Measurements from ENCODE around the gene IL22RA2. TPM values are rescaled to one million over a fixed set of nuclear protein-coding genes. Genes with fewer than 3 reads are reported as not detected.

The IL22RA2 gene
- polyA plus RNA-seq, 1 donor (not counting 4 experiments of a cell fraction or from before 2014, with no cell fraction given) = 0.03 TPM

DNA sequence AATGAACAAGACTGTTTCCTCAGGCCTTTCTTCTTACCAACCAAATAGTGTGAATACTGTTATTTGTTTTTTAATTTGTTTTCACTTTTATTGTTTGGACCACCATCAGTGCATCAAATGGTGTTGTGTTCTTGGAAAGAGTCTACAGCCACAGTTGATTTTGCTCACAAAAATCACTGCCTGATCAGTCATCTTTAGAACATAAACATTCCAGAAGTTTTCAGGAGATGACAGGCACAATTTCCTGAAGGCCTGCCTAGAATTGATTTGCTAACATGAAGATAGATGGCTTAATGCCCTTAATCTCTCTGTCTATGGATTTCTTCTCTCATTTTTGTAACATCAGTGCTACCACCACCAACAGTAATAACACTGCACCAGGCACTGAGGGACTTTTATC is 13.5 kb downstream of the IL22RA2 start:
- no peak for DNase-seq (ENCODE audit: low read depth, low spot score)
- peak; percentile 81 for FAIRE-seq
- Histone ChIP-seq H3K27ac (ENCODE audit: control insufficient read depth, insufficient read depth, low read length) (no peak overlapping the region), H3K4me2 (ENCODE audit: control insufficient read depth, extremely low read depth, insufficient read depth, low read depth, low read length) (no peak overlapping the region), H3K36me3 (ENCODE audit: control insufficient read depth in 2 of 2, extremely low read depth in 1 of 2, insufficient read depth in 2 of 2, low read length in 2 of 2) (no peaks in the 10 kb centered on the region), H4K20me1 (ENCODE audit: control insufficient read depth, extremely low read depth, insufficient read depth, low read length) (no peaks in the 10 kb centered on the region), H3K79me2 (ENCODE audit: control insufficient read depth, insufficient read depth, low read length) (no peaks in the 10 kb centered on the region), H3K4me3 (ENCODE audit: control insufficient read depth in 2 of 3, extremely low read depth in 1 of 3, insufficient read depth in 2 of 3, low read depth in 1 of 3, low read length in 3 of 3) (no peak overlapping the region), H3K9me1 (ENCODE audit: control insufficient read depth, extremely low read depth, insufficient read depth, low read length) (no peaks in the 10 kb centered on the region), H2AFZ (ENCODE audit: control insufficient read depth, low read length) (no peak overlapping the region), H3K4me1 (ENCODE audit: control insufficient read depth, extremely low read depth, insufficient read depth, low read length) (peaks cover 57% of the 10 kb centered on the region), H3K9me3 (ENCODE audit: control insufficient read depth, low read depth, low read length) (peaks cover 6% of the 10 kb centered on the region), H3K9ac (ENCODE audit: control insufficient read depth, extremely low read depth, insufficient read depth, low read length) (no peak overlapping the region), H3K27me3 (ENCODE audit: control insufficient read depth, extremely low read depth, insufficient read depth, low read length) (no peaks in the 10 kb centered on the region)
- dilution Hi-C loops (cut with MboI; ENCODE audit: extremely low pct_ligation_motif_present, low sequenced_read_pairs) = no loop called here
- TF ChIP-seq, protein P1, sequence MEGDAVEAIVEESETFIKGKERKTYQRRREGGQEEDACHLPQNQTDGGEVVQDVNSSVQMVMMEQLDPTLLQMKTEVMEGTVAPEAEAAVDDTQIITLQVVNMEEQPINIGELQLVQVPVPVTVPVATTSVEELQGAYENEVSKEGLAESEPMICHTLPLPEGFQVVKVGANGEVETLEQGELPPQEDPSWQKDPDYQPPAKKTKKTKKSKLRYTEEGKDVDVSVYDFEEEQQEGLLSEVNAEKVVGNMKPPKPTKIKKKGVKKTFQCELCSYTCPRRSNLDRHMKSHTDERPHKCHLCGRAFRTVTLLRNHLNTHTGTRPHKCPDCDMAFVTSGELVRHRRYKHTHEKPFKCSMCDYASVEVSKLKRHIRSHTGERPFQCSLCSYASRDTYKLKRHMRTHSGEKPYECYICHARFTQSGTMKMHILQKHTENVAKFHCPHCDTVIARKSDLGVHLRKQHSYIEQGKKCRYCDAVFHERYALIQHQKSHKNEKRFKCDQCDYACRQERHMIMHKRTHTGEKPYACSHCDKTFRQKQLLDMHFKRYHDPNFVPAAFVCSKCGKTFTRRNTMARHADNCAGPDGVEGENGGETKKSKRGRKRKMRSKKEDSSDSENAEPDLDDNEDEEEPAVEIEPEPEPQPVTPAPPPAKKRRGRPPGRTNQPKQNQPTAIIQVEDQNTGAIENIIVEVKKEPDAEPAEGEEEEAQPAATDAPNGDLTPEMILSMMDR (optimal IDR thresholded peaks at IDR 0.05 in 1 of 3, IDR thresholded peaks at IDR 0.05 in 1 of 3, conservative IDR thresholded peaks at IDR 0.05 in 1 of 3; ENCODE audit: extremely low read depth in 1 of 3, insufficient read depth in 2 of 3, low read length in 3 of 3) = no peak
- no peak for TF ChIP-seq EZH2 (IDR thresholded peaks at IDR 0.05; ENCODE audit: low read length)

DNA sequence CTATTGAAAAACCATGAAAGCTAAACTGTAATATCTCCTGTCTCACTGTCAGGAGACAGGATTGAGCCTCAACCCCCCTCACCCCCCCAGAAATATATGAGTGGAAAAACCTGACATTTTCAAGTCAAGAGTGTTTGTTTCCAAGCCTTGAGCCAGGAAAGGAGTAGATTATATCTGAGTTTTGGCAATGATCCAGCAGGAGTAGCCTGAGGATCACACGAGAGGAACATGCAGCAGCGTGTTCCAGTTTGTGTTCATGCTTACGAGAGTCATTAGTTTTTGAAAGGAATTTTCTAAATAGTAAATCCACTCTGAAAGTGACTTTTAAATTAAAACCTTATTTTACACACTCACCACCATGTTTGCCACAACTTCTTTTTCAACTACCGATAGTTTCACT is 15.8 kb downstream of the IL22RA2 start:
- FAIRE-seq (peak; percentile 90), DNase-seq (ENCODE audit: low read depth, low spot score) (peak; percentile 40)
- Histone ChIP-seq H3K9me3 (ENCODE audit: control insufficient read depth, low read depth, low read length) (no peaks in the 10 kb centered on the region), H3K27ac (ENCODE audit: control insufficient read depth, insufficient read depth, low read length) (peak overlapping the region; percentile 11), H3K4me3 (ENCODE audit: control insufficient read depth in 2 of 3, extremely low read depth in 1 of 3, insufficient read depth in 2 of 3, low read depth in 1 of 3, low read length in 3 of 3) (peak overlapping the region in 1 of 3 experiments; percentile 6), H3K27me3 (ENCODE audit: control insufficient read depth, extremely low read depth, insufficient read depth, low read length) (no peaks in the 10 kb centered on the region), H3K9me1 (ENCODE audit: control insufficient read depth, extremely low read depth, insufficient read depth, low read length) (no peaks in the 10 kb centered on the region), H3K79me2 (ENCODE audit: control insufficient read depth, insufficient read depth, low read length) (no peaks in the 10 kb centered on the region), H3K36me3 (ENCODE audit: control insufficient read depth in 2 of 2, extremely low read depth in 1 of 2, insufficient read depth in 2 of 2, low read length in 2 of 2) (no peaks in the 10 kb centered on the region), H4K20me1 (ENCODE audit: control insufficient read depth, extremely low read depth, insufficient read depth, low read length) (no peaks in the 10 kb centered on the region), H3K4me1 (ENCODE audit: control insufficient read depth, extremely low read depth, insufficient read depth, low read length) (peaks cover 57% of the 10 kb centered on the region), H3K9ac (ENCODE audit: control insufficient read depth, extremely low read depth, insufficient read depth, low read length) (no peak overlapping the region), H2AFZ (ENCODE audit: control insufficient read depth, low read length) (no peak overlapping the region), H3K4me2 (ENCODE audit: control insufficient read depth, extremely low read depth, insufficient read depth, low read depth, low read length) (peak overlapping the region; percentile 57)
- TF ChIP-seq, protein P1 (optimal IDR thresholded peaks at IDR 0.05 in 1 of 3, IDR thresholded peaks at IDR 0.05 in 1 of 3, conservative IDR thresholded peaks at IDR 0.05 in 1 of 3; ENCODE audit: extremely low read depth in 1 of 3, insufficient read depth in 2 of 3, low read length in 3 of 3) = no peak
- no peak for TF ChIP-seq EZH2 (IDR thresholded peaks at IDR 0.05; ENCODE audit: low read length)
- dilution Hi-C loops (cut with MboI; ENCODE audit: extremely low pct_ligation_motif_present, low sequenced_read_pairs) = no loop called here
